Stimulated activated CD8-positive, alpha-beta memory T cell treated with anti-CD3 and anti-CD28 coated beads, Interleukin-15, amount 100 ng/mL, for 4 hours (primary cell): ENCODE measurements around the gene PLXND1.
"Not testable (repeated sequence)": the region's sequence is repeated elsewhere in the genome, so short reads cannot be mapped to it uniquely, and the experiment has no call there.

Source experiments
- DNase-seq, 2 donors: peaks; one replicate each; pipeline ENCODE4 v3.0.0-alpha.2; 2020; ENCODE audit warnings: low read depth in 2 of 2

PLXND1 gene

DNA sequence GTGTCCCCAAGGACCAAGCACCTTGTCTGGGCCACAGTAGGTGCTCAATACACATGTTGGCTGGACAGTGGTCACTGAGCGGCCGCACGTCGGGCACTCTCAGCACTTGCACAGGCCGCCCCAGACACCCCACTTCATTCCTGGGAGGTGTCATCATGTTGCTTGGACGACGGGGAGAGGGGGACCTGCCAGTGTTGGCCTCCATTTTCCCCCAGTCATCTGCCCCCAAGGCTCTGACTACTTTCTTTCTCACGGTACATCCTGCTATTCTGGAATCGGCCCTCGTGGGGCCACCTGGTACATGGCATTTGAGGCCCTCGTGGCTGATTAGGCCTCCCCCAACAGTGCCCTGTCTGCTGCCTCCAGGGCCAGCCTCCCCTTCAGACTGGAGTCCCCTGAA lies 79.2 kb downstream of the PLXND1 start:
- no peak for DNase-seq

- no peak for DNase-seq
These were observed 80.2 kb downstream of the PLXND1 start for GRCh38 chr3:129526121-129526900.

DNA sequence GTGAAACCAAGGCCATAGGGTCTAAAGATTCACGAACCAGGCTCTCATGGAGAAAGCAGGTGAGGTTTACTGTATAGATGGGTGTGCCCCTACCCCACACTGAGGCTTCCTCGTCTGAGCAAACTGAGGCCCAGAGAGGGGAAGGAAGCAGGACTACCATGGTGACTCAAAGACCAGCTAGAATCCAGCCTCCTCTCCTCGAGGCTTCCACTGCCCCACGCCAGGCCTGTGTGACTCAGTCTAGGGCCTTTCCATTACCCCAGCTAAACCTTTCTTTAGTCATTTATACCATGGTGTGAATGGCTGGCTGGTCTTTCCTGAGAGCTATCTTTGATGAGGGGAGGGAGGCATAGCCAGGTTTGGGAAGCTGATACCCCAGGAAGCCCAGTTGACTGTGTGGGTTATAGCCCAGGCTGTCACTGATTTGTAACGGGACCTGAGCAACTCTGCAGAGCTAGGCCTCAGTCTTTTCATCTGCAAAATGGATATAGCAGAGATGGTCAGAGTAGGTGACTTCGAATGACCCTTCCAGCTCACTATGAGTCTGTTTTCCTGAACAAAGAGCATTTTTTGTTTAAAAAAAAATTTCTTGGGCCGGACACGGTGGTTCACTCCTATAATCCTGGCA lies 81.0 kb downstream of the PLXND1 start:
- DNase-seq, result no peak

- DNase-seq, result no peak
These were observed 82.4 kb downstream of the PLXND1 start for GRCh38 chr3:129524081-129524480.

DNA sequence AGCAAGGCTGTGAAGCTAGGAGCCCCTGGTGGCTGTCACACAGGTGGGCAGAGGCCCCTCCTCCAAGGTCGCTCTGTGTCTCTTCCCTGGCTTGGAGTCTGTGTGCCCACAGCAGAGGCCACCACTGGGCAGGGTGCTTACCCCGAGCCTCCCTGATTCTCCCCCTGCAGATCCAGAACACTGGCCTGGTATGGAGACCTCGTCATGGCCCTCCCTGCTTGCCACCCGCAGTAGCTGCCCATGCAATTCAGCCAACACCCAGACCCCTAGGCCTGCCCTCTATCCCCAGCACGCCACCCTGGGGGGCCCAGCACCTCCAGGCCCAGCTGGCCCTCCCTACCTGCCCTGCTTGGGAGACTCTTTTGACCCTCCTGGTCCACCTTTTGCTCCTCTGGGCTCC lies 83.5 kb downstream of the PLXND1 start:
- DNase-seq, result no peak

DNA sequence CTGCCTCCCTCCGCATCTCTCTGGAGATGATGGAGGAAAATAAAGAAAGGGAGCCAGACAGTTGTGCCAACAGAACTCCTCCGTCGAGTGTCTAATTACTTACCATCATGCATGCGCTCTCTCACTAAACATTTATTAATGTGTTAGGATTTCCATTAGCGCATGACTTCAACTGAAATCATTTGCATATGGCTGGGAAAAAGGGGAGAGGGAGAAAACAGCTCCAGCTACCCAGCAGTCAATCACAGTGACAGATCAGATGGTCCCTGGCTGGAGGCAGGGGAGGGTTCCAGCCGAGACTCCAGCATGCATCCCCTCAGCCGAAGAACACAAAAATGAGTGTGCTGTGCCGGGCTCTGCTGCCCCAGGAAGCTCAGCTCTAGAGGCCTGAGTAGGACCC lies 84.9 kb downstream of the PLXND1 start:
- no peak for DNase-seq

- no peak for DNase-seq
These were observed 85.5 kb downstream of the PLXND1 start for GRCh38 chr3:129520960-129521359.

DNA sequence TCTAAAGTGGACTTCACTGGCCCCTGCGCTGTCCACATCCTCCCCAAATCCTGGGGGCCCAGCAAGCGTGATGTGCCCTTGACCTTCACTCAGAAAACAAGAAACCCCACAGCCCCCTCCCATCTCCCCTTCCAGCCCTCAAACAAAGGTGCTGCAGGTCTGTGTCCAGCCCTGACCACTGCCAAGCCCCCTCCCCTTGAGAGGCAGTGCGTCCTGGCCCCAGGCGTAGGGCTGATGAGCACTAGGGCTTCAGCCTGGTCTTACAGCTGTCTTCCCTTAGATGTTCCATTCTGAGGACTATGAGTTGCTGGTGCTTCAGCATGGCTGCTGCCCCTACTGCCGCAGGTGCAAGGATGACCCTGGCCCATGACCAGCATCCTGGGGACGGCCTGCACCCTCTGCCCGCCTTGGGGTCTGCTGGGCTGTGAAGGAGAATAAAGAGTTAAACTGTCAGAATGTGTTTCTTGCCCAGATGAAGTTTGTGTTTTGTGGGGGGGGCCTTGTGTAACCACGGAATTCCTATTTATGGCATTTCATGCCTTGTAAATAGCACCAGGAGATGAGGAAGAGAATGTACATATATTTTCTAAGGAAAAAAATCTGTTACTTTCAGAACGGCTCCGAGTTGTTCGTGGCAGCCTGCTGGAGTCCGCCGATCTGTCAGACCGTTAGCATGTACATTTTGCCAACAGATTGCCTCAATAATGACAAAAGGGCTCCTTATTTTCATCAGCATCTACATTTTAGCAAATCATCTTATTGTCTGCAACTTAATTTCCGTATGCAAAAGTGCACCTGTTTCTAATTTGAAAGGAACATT lies 86.4 kb downstream of the PLXND1 start:
- DNase-seq, result no peak

DNA sequence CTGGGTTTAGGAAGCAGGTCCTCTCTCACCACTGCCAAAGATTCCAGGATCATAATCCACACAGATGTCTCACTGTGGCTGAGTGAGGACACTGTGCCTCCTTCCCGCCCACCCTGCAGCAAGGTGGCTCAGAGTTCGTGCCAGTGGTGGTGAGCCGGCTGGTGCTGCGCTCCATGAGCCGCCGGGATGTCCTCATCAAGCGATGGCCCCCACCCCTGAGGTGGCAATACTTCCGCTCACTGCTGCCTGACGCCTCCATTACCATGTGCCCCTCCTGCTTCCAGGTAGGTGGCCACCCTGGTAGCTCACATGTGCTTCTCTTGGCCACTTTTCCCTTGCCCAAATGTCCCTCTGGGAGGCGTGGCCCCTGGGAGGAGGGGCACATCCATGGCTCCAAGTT lies 87.0 kb downstream of the PLXND1 start:
- DNase-seq, result no peak

GRCh38 chr3:129518581-129518980 lies 87.9 kb downstream of the PLXND1 start:
- DNase-seq, result no peak

- no peak for DNase-seq
These were observed 88.4 kb downstream of the PLXND1 start for GRCh38 chr3:129518038-129518561.

DNA sequence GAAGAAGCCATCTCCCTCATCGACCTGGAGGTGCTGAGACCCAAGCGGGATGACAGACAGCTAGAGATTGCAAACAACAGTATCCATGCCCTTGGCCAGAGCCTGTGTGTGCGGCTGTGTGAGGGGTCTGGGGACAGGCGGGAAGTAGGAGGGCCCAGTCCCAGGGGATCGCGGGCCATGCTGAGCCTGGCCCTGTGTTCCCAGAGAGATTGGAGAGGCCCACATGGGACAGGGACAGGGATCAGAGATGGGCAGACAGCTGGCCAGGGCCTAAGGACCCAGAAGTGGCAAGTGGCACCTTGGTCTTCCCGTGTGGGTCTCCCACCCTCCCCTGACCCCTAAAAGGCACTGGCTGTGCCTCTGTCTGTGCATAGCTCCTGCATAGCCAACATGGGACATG lies 89.0 kb downstream of the PLXND1 start:
- no peak for DNase-seq

DNA sequence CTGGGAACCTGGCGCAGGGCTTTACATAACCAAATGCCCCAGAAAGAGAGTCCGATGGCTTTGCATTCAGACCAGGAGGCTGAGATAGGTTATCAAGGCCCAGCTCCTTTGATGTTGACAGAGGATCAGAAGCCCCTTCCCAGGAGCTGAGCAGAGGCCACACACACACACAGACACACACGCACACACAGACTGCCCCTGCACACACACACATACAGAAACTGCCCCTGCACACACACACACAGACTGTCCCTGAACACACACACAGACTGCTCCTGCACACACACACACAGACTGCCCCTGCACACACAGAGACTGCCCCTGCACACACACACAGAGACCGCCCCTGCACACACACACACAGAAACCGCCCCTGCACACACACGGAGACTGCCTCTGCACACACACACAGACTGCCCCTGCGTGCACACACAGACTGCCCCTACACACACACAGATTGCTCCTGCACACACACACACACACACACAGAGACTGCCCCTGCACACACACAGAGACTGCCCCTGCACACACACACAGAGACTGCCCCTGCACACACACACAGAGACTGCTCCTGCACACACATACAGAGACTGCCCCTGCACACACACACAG lies 90.5 kb downstream of the PLXND1 start:
- DNase-seq, result not testable (repeated sequence)

DNA sequence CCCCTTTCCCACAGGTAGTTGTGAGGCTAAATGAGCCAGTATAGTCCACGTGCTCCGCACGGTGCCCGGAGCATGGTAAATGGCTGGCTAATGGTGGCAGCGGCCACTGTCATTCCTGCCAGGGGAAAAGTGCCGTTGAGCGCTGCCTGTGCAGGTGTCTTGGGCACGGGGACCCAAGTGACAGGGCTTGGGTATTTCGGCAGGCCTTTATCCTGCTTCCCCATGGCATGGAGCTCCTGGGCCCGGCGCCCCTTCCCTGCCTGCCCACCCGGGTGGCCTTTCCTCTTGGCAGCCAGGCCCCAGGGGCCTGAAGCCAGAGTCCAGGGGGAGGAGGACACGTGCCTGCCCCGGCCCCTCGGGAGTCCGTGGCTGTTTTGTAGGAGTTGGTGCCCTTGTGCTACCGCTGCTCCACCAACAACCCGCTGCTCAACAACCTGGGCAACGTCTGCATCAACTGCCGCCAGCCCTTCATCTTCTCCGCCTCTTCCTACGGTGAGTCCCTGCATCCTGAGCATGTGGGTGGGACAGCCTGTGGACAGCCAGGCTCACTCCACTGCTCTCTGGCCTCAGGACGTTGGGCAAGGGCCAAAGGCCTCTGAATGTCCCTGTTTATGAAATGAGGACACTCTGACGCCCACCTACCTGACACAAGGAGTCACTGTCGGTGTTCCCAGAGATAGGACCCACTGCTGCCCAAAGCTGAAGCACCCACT lies 91.2 kb downstream of the PLXND1 start:
- not testable (repeated sequence) for DNase-seq

DNA sequence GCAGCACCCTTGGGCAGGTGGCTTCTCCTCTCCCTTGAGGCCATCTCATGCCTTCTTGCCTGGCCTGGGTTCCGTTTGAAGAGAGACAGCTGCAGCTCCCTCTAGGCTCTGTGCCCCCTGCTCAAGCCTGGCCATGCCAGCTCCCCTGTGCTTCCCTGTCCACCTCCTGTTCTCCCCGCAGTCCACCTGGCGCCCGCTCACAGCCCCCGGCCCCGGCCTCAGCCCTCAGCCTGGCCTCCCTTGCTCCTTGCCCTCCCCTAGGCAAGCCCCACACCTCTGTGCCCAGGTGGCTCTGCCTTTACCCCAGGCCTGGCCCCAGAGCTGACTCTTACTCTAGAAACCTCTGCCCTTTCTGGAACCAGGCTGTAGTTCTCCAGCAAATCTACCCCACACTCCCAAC lies 91.9 kb downstream of the PLXND1 start:
- no peak for DNase-seq

DNA sequence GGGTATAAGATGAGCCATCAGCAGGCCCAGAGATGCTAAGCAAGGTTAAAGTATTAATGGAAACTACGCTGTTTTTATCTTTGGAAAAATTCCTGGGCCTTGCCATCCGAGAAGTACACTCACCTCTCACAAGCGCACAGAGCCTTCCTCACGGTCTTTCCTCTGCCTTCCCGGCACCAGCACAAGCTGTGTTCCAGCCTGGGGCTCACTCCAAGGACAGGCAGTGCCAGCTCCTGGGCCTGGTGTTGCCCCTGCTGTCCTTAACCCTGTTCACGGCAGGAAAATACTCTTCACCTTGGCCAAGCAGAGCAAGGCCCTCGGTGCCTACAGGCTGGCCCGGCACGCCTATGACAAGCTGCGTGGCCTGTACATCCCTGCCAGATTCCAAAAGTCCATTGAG lies 92.4 kb downstream of the PLXND1 start:
- DNase-seq, result no peak

- no peak for DNase-seq
These were observed 92.8 kb downstream of the PLXND1 start for GRCh38 chr3:129513705-129514104.

DNA sequence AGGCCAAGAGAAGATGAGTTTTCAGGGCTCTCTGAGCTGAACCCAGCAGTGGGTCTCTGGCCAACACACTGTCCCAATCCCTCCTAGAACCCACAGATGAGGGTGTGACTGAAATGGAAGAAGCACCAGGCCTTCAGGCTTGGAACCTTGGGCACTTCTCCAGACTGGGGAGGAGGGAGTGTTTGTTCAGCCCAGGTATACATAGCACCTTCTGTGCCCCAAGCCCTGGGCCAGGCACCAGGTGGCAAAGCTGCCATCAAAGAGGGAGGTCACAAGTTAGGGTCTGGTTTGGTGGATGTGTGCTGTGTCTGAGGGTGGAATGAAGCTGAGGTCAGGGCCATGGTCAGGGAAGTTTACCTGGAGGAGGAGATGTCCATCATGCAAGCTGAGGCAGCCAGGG lies 93.9 kb downstream of the PLXND1 start:
- DNase-seq, result no peak

DNA sequence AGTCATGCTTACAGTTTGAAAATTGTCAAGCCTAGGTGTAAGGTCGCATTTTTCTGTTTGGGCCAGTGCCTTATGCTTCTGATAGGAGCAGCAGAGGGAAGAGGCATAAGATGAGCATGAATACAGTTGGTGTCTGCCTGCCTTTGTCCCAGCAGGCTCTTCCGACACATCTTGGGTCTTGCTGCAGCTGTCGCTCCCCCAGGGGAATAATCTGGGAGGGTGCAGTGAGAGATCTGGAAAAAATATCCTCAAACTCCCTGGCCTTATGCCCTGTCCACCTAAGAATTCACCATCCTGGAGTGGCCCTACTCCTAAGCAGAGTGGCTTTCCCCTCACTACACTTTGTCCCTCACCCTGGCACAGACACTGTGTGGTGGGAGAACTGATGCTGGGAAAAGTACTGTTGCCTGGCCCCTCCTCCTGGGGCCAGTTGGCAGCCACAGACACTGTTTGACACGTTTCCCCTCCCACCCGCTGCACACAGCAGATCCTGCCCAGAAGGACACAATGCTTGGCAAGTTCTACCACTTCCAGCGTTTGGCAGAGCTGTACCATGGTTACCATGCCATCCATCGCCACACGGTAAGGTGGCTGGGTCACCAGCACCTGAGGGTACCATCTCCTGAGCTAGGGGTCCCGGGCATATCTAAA lies 99.2 kb downstream of the PLXND1 start:
- DNase-seq, result no peak

DNA sequence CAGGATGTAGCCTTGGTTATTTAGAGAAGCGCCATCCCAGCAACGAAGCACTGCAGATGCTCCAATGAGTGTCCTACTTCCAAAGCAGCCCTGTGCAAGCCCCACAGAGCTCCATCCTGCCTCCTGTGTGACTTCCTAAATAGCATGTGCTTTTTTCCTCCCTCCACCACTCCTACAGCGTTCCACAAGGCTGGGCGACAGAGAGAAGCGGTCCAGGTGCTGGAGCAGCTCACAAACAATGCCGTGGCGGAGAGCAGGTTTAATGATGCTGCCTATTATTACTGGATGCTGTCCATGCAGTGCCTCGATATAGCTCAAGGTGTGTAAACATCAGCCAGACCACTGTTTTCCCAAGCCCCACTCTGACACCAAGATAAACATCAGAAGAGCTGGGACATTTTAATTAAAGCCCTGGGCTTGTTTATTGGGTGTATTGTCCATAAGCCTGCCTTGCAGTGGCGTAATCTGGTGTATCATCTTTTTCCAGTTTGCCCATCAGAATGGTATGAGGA lies 100.2 kb downstream of the PLXND1 start:
- no peak for DNase-seq

DNA sequence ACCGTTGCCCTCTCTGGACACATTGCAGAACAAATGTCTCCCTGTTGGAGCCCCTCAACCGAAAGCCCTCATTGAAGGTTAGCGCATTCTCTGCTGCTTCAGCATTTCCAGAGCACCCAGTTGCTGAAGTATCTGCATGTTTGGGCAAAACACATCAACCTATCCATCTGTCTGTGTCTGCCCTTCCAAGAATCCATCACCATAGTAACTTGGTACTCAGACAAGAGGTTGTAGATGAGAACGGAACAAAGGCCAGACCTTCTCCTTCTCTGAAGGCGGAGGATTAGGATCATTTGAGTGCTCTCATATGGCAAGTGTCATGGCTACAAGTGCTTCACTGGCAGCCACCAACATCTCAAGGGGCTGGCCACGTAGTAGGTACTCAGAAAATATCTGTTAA lies 101.1 kb downstream of the PLXND1 start:
- DNase-seq, result no peak
